BJ (cell line): ENCODE results near the gene JMJD1C. TPM values are rescaled to one million over a fixed set of nuclear protein-coding genes. Genes with fewer than 3 reads are reported as not detected.

Experiments used
- CTCF ChIA-PET: fragments of 350-600 bp; formaldehyde crosslinking; extraction: SDS; loops from one replicate; lab custom pipeline; 2021; ENCODE audit warnings: antibody characterized with exemption, inconsistent platforms; lab: Yijun Ruan, JAX
- POLR2A ChIA-PET: fragments of 300-600 bp; sonication (Branson Sonifier 250); formaldehyde crosslinking; extraction: SDS; loops from one replicate; lab custom pipeline; 2021; ENCODE audit warnings: antibody characterized with exemption; lab: Charles Lee
- DNase-seq: peaks from one replicate; pipeline ENCODE4 v3.0.0-alpha.2; 2011; ENCODE audit warnings: low read depth
- H3K27me3 ChIP-seq: 2 replicates; pipeline ENCODE4 v1.6.0; 2011; ENCODE audit warnings: low read length; ENCODE audit not compliant: control insufficient read depth, insufficient read depth
- H3K36me3 ChIP-seq: 2 replicates; pipeline ENCODE4 v1.5.1; 2011; ENCODE audit warnings: low read length; ENCODE audit not compliant: control insufficient read depth, insufficient read depth
- H3K4me3 ChIP-seq: 2 replicates; pipeline ENCODE4 v1.5.1; 2011; ENCODE audit warnings: low read depth, mild to moderate bottlenecking, control low read depth, low read length
- CTCF ChIP-seq: IDR thresholded peaks from 2 replicates; pipeline ENCODE4 v1.5.1; 2011; ENCODE audit warnings: low read depth, mild to moderate bottlenecking, control low read depth, inconsistent platforms, low read length, moderate library complexity; ENCODE audit not compliant: insufficient read depth
- polyA plus RNA-seq: library from polyadenylated mRNA; depleted of rRNA; stranded (reverse); fragments of >200 nt; gene quantifications from 2 replicates; pipeline ENCODE4 v1.2.3, GENCODE V29; 2011

Gene JMJD1C
- polyA plus RNA-seq, 1 experiment: 14.2 TPM

- H3K27me3 ChIP-seq: no peaks in the 10 kb centered on the region
- no peak for DNase-seq
- TF ChIP-seq CTCF: no peak
- CTCF ChIA-PET: interaction anchor here (1.2 kb wide), 1 partner anchor 17 kb away, joined by 3 read pairs; no protein-coding TSS in a partner anchor
- POLR2A ChIA-PET: no interaction called here
- peaks cover 3% of the 10 kb centered on the region; the same call in 1 of the 2 replicates for H3K36me3 ChIP-seq
- no peak overlapping the region for H3K4me3 ChIP-seq
Observed at GRCh38 chr10:63175534-63175933, 290.2 kb downstream of the JMJD1C start.

GRCh38 chr10:63173468-63174232, 292.1 kb downstream of the JMJD1C start:
- CTCF ChIA-PET: interaction anchor here (0.6 to 0.7 kb wide), 2 partner anchors 323 to 549 kb away, joined by 3 to 4 read pairs; no protein-coding TSS in a partner anchor
- no peaks in the 10 kb centered on the region for H3K27me3 ChIP-seq
- H3K36me3 ChIP-seq: peaks cover 3% of the 10 kb centered on the region; the same call in 1 of the 2 replicates
- no peak overlapping the region for H3K4me3 ChIP-seq
- POLR2A ChIA-PET: no interaction called here
- DNase-seq: no peak
- no peak for TF ChIP-seq CTCF

GRCh38 chr10:63171926-63172325, 293.9 kb downstream of the JMJD1C start:
- ChIA-PET CTCF (interaction anchor here (10.8 kb wide), 1 partner anchor 548 kb away, joined by 148 read pairs; no protein-coding TSS in a partner anchor), POLR2A (no interaction called here)
- Histone ChIP-seq H3K36me3 (peaks cover 1% of the 10 kb centered on the region; the same call in 1 of the 2 replicates), H3K4me3 (no peak overlapping the region), H3K27me3 (no peaks in the 10 kb centered on the region)
- TF ChIP-seq CTCF: no peak
- no peak for DNase-seq

- CTCF ChIA-PET: interaction anchor here (1.4 to 10.8 kb wide), 2 partner anchors 548 to 596 kb away, joined by 5 to 148 read pairs; no protein-coding TSS in a partner anchor
Observed at GRCh38 chr10:63171255-63171855, 294.4 kb downstream of the JMJD1C start.

More at GRCh38 chr10:63171255-63171855, 294.4 kb downstream of the JMJD1C start:
- Histone ChIP-seq H3K36me3 (peaks cover 1% of the 10 kb centered on the region; the same call in 1 of the 2 replicates), H3K27me3 (no peaks in the 10 kb centered on the region), H3K4me3 (no peak overlapping the region)
- TF ChIP-seq CTCF: no peak
- POLR2A ChIA-PET: no interaction called here
- DNase-seq: no peak
